Fibroblast of lung (primary cell): ENCODE measurements around the gene POLR2H. TPM values are rescaled to one million over a fixed set of nuclear protein-coding genes. Genes with fewer than 3 reads are reported as not detected.

Experiments used
- DNase-seq, 2 donors: peaks; one replicate each; pipeline versions ENCODE4 v3.0.0 to v3.0.0-alpha.2; 2010; ENCODE audit warnings: low read depth in 2 of 2
- H2AFZ ChIP-seq: 2 replicates; pipeline ENCODE4 v1.5.1; 2012; ENCODE audit warnings: low read length, control low read depth, inconsistent platforms
- H3K27ac ChIP-seq: 2 replicates; pipeline ENCODE4 v1.5.1; 2011; ENCODE audit warnings: low read length, control low read depth; ENCODE audit not compliant: insufficient read depth
- H3K27me3 ChIP-seq: 2 replicates; pipeline ENCODE4 v1.5.1; 2011; ENCODE audit warnings: mild to moderate bottlenecking, low read length; ENCODE audit not compliant: control insufficient read depth, insufficient read depth
- H3K36me3 ChIP-seq: 2 replicates; pipeline ENCODE4 v1.5.1; 2011; ENCODE audit warnings: low read length; ENCODE audit not compliant: control insufficient read depth, insufficient read depth
- H3K4me1 ChIP-seq: 2 replicates; pipeline ENCODE4 v1.5.1; 2011; ENCODE audit warnings: low read length; ENCODE audit not compliant: control insufficient read depth, insufficient read depth; ENCODE audit errors: extremely low read depth
- H3K4me2 ChIP-seq: 2 replicates; pipeline ENCODE4 v1.5.1; 2011; ENCODE audit warnings: low read length, control low read depth; ENCODE audit not compliant: insufficient read depth; ENCODE audit errors: extremely low read depth
- H3K4me3 ChIP-seq, 4 experiments: fragments of 200-600 bp in 1 of 4; sonication (generic) in 1 of 4; replicated peaks in 1 of 4; 2 replicates each; pipeline ENCODE4 v1.5.1; 2011 to 2016; ENCODE audit warnings: low read length in 4 of 4, low read depth in 3 of 4, mild to moderate bottlenecking in 3 of 4, control low read depth in 2 of 4, inconsistent platforms in 1 of 4, mixed read lengths in 1 of 4; ENCODE audit not compliant: insufficient read depth in 1 of 4; ENCODE audit errors: control extremely low read depth in 1 of 4
- H3K79me2 ChIP-seq: 2 replicates; pipeline ENCODE4 v1.5.1; 2012; ENCODE audit warnings: mild to moderate bottlenecking, low read length, inconsistent platforms; ENCODE audit not compliant: control insufficient read depth, insufficient read depth
- H3K9ac ChIP-seq: 2 replicates; pipeline ENCODE4 v1.5.1; 2011; ENCODE audit warnings: mild to moderate bottlenecking, low read length, control low read depth; ENCODE audit not compliant: insufficient read depth
- H3K9me3 ChIP-seq: 2 replicates; pipeline ENCODE4 v1.5.1; 2012; ENCODE audit warnings: low read depth, low read length; ENCODE audit not compliant: control insufficient read depth, insufficient read depth
- H4K20me1 ChIP-seq: 2 replicates; pipeline ENCODE4 v1.5.1; 2011; ENCODE audit warnings: low read length; ENCODE audit not compliant: control insufficient read depth, insufficient read depth; ENCODE audit errors: extremely low read depth
- CTCF ChIP-seq, 2 donors: IDR thresholded peaks in 1 of 2; conservative IDR thresholded peaks in 1 of 2; 1 replicate in 1 of 2; 2 replicates in 1 of 2; pipeline ENCODE4 v1.5.1; 2011 to 2012; ENCODE audit warnings: low read length in 2 of 2, control low read depth in 1 of 2, inconsistent platforms in 1 of 2, low read depth in 1 of 2, mild to moderate bottlenecking in 1 of 2
- EZH2 ChIP-seq: IDR thresholded peaks from 2 replicates; pipeline ENCODE4 v1.5.1; 2012; ENCODE audit warnings: low read length, control low read depth, mild to moderate bottlenecking; ENCODE audit errors: missing control alignments
- polyA plus RNA-seq, 2 donors: library from polyadenylated mRNA; depleted of rRNA in 1 of 2; stranded (reverse) in 1 of 2; unstranded in 1 of 2; fragments of >200 nt; gene quantifications; 2 replicates each; pipeline ENCODE4 v1.2.1, GENCODE V29; 2011 to 2012; ENCODE audit warnings: missing spikeins in 1 of 2
- total RNA-seq: library from RNA; depleted of rRNA; stranded (reverse); fragments of >200 nt; gene quantifications from 2 replicates; pipeline ENCODE4 v1.2.1, GENCODE V29; 2014

Gene POLR2H
- total and polyA plus RNA-seq, 2 donors (not counting 1 experiment from before 2014, with no cell fraction given): 62.4 to 100 TPM

GRCh38 chr3:184380185-184380626 is 18.7 kb downstream of the POLR2H start:
- TF ChIP-seq EZH2 (no peak), CTCF (conservative IDR thresholded peaks at IDR 0.05 in 1 of 2, IDR thresholded peaks at IDR 0.05 in 1 of 2; ENCODE audit: low read depth in 1 of 2, low read length in 2 of 2) (no peak)
- Histone ChIP-seq H3K4me1 (no peaks in the 10 kb centered on the region), H4K20me1 (no peaks in the 10 kb centered on the region), H3K79me2 (no peaks in the 10 kb centered on the region), H3K27me3 (peaks cover 37% of the 10 kb centered on the region), H3K27ac (no peak overlapping the region), H2AFZ (no peak overlapping the region), H3K4me3 (peak overlapping the region in 1 of 4 experiments; percentile 51), H3K9me3 (no peaks in the 10 kb centered on the region), H3K9ac (no peak overlapping the region), H3K4me2 (peak overlapping the region; percentile 37), H3K36me3 (no peaks in the 10 kb centered on the region)
- peak; percentile 31 to 42 for DNase-seq

GRCh38 chr3:184380627-184381260 is 19.2 kb downstream of the POLR2H start:
- no peak for TF ChIP-seq CTCF (conservative IDR thresholded peaks at IDR 0.05 in 1 of 2, IDR thresholded peaks at IDR 0.05 in 1 of 2; ENCODE audit: low read depth in 1 of 2, low read length in 2 of 2)
- peak; percentile 100 for TF ChIP-seq EZH2
- no peak overlapping the region for H3K27ac ChIP-seq
- H3K4me1 ChIP-seq: no peaks in the 10 kb centered on the region
- H3K27me3 ChIP-seq: peaks cover 36% of the 10 kb centered on the region
- peak overlapping the region; percentile 1 for H3K4me2 ChIP-seq
- no peaks in the 10 kb centered on the region for H3K9me3 ChIP-seq
- H3K9ac ChIP-seq: no peak overlapping the region
- DNase-seq: no peak
- no peak overlapping the region for H2AFZ ChIP-seq
- no peaks in the 10 kb centered on the region for H4K20me1 ChIP-seq
- H3K4me3 ChIP-seq: peak overlapping the region in 2 of 4 experiments; percentile 21 to 51
- H3K79me2 ChIP-seq: no peaks in the 10 kb centered on the region
- H3K36me3 ChIP-seq: no peaks in the 10 kb centered on the region

DNA sequence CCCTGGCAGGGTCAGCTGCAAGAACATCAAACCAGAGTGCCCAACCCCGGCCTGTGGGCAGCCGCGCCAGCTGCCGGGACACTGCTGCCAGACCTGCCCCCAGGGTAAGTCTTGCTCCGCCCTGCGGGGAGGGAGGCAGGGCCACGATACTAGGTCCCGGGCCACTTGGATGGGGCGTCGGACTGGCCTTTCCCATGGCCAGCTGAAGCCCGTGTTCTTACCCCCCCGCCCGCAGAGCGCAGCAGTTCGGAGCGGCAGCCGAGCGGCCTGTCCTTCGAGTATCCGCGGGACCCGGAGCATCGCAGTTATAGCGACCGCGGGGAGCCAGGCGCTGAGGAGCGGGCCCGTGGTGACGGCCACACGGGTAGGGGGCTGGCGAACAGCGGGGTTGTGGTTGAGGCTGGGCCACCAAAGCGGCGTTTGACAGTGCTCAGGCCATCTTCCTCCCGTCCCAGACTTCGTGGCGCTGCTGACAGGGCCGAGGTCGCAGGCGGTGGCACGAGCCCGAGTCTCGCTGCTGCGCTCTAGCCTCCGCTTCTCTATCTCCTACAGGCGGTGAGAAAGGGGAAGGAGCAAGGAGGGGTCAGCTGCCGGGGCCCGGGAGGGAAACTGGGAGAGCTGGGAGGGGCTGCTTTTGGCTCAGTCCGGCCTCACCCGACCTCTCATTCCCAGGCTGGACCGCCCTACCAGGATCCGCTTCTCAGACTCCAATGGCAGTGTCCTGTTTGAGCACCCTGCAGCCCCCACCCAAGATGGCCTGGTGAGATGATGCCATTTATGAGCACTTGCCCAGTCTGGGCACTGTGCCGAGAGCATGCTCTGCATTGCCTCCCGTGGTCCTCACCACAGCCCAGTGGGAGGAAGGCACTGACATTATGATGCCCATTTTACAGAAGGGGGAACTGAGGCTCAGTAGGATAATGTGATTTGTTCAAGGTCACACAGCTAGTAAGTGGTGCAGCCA is 20.0 kb downstream of the POLR2H start:
- no peak for DNase-seq
- H3K36me3 ChIP-seq: no peaks in the 10 kb centered on the region
- peaks cover 34% of the 10 kb centered on the region for H3K27me3 ChIP-seq
- H3K27ac ChIP-seq: no peak overlapping the region
- H3K79me2 ChIP-seq: no peaks in the 10 kb centered on the region
- no peak overlapping the region for H3K9ac ChIP-seq
- no peaks in the 10 kb centered on the region for H3K4me1 ChIP-seq
- no peak overlapping the region for H3K4me2 ChIP-seq
- H4K20me1 ChIP-seq: no peaks in the 10 kb centered on the region
- no peak overlapping the region for H3K4me3 ChIP-seq
- TF ChIP-seq EZH2 (no peak), CTCF (conservative IDR thresholded peaks at IDR 0.05 in 1 of 2, IDR thresholded peaks at IDR 0.05 in 1 of 2; ENCODE audit: low read depth in 1 of 2, low read length in 2 of 2) (no peak)
- H2AFZ ChIP-seq: no peak overlapping the region
- H3K9me3 ChIP-seq: no peaks in the 10 kb centered on the region
